HG03432 (cell line): Measurements from ENCODE around the gene UBE2O.
A peak's percentile ranks its signal among the peaks of the same experiment; 100 is the strongest.
"Not testable (repeated sequence)": the region's sequence is repeated elsewhere in the genome, so short reads cannot be mapped to it uniquely, and the experiment has no call there.

Experiments
- ATAC-seq: cut with Tn5 transposase; IDR thresholded peaks from one replicate; pipeline ENCODE4 v1.9.1; 2021; ENCODE audit warnings: mild to moderate bottlenecking, moderate library complexity; ENCODE audit not compliant: unreplicated experiment

Gene UBE2O

GRCh38 chr17:76354747-76355310, 98.1 kb downstream of the UBE2O start:
- ATAC-seq = no peak

- peak; percentile 1 for ATAC-seq
Observed at GRCh38 chr17:76354317-76354729, 98.6 kb downstream of the UBE2O start.

DNA sequence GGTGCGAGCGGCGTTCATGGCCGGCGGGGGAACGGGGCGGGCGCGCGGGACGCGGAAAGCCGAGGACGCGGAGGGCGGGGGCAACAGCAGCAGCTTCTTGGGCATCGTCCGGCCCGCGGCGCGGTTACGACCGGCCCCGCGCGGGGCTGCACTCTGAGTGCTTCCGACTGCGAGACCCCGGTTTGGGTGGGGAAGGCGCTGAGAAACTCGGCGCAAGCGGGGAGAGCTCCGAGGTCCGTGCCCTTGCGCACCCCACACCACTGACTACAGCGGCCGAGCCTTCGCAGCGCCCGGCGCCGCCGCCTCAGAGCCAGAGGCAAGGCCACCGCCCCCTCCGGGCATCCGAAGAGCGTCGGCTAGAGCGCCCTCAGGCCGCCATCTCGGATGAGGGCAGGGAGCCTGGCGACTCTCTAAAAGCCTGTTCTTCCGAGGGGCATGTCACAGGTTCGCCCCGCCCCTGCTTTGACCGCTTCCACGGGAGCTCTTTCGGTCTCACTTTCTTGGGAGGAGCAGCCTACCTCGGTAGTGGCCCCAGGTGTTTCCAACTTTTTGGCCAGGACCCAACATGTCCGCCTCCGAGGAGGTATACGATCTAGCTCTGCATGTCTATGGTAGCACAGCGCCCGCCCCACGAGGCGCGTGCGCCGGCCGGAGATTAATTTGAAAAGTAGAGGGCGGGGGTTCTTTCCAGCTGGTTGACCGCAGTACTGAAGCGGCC, 99.2 kb downstream of the UBE2O start, which contains the start of gene PRPSAP1:
Gene PRPSAP1, minus strand, starts transcription at position 318 of the 718 bp plus-strand sequence. Its CDS starts 213 bp downstream, at position 105.
- peak; percentile 92 for ATAC-seq

DNA sequence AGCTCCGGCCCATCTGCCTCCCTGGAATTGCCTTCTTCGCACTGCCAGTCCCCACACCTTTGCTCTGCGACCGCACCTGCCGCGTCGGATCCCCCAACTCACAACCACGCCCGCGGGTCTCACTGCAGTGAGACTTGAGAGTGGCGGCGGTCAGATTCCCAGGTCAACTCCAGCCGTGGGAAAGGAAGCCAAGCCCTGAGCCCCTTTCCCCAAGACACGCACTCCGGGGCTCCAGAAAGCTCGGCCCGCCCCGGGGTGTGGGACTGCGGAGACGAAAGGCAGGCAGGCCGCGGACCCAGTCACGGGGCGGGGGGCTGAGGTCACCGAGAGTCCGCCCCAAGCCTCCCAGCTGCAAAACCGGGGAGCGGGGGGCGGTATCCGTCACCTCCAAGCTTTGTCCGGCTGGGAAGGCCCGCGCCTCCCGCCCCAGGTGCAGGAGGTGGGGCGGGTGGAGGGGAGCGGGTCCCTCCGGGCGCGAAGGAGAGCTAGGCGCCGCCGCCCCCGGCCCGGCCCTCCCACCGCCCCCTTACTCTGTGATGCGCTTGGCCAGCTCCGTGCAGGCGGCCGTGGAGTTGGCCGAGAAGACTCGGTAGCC, 99.9 kb downstream of the UBE2O start:
- ATAC-seq = peak; percentile 23

DNA sequence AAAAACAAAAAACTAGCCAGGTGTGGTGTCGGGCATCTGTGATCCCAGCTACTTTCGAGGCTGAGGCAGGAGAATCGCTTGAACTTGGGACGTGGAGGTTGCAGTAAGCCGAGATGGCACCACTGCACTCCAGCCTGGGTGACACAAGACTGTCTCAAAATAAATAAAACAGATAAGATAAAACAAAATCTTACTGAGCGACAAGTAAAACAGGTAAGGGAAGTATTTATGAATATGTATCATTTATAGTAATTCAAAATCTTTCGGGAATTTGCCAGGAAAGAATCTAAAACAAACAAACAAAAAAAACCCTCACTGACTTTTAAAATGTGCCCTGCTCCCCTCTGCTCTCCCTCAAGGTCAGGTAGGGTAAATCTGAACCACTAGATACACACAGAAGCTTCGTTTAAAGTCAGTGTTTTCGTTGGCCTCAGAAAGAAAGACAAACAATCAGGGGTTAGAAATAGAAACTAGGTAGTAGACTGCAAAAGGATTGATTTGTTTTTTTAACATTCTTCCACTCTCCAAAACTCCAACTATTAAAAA, 101.4 kb downstream of the UBE2O start:
- ATAC-seq = no peak

- no peak for ATAC-seq
Observed at GRCh38 chr17:76350463-76350862, 102.5 kb downstream of the UBE2O start.

GRCh38 chr17:76346936-76347335, 106.0 kb downstream of the UBE2O start:
- ATAC-seq = not testable (repeated sequence)

GRCh38 chr17:76345377-76345974, 107.5 kb downstream of the UBE2O start:
- no peak for ATAC-seq

GRCh38 chr17:76343106-76343505, 109.8 kb downstream of the UBE2O start:
- no peak for ATAC-seq

DNA sequence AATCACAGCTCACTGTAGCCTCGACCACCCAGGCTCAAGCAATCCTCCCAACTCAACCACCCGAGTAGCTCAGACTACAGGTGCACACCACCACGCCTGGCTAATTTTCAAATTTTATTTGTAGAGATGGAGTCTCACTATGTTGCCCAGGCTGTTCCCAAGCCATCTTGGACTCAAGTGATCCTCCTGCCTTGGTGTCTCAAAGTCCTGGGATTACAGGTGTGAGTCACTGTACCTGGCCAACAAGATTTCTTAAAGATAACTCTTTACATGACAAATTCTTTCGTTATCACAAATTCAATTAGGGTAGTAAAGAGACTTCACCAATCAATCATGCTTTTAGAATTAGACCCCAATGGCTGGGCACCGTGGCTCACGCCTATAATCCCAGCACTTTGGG, 111.7 kb downstream of the UBE2O start:
- no peak for ATAC-seq
